Activated CD8-positive, alpha-beta T cell treated with anti-CD3 and anti-CD28 coated beads, Interleukin-2, amount 10 ng/mL, durations not matched to agents 7 days and 5 days (primary cell): ENCODE results near the gene STAT3. TPM values are rescaled to one million over a fixed set of nuclear protein-coding genes. Genes with fewer than 3 reads are reported as not detected.
"Not testable (repeated sequence)": the region's sequence is repeated elsewhere in the genome, so short reads cannot be mapped to it uniquely, and the experiment has no call there.

Experiments used
- ATAC-seq: fragments of 150-1000 bp; cut with Tn5 transposase; one replicate; pipeline ENCODE4 v1.10.0; 2021; ENCODE audit warnings: moderate library complexity
- CTCF ChIA-PET: fragments of 350-600 bp; sonication (Branson Sonifier 250); formaldehyde crosslinking; loops from one replicate; lab custom pipeline; 2021; ENCODE audit warnings: antibody characterized with exemption; lab: Charles Lee
- POLR2A ChIA-PET: fragments of 350-600 bp; sonication (Branson Sonifier 250); formaldehyde crosslinking; loops from one replicate; lab custom pipeline; 2021; ENCODE audit warnings: antibody characterized with exemption; lab: Charles Lee
- DNase-seq: peaks from one replicate; pipeline ENCODE4 v3.0.0-alpha.2; 2020
- H3K27ac Mint-ChIP-seq: one replicate; pipeline ENCODE4 v1.8.0; 2021; ENCODE audit warnings: mild to moderate bottlenecking, mixed read lengths
- H3K27me3 Mint-ChIP-seq: one replicate; pipeline ENCODE4 v1.8.0; 2021; ENCODE audit warnings: low read depth, mixed read lengths
- H3K36me3 Mint-ChIP-seq: one replicate; pipeline ENCODE4 v1.8.0; 2021; ENCODE audit warnings: low read depth, mixed read lengths
- H3K4me1 Mint-ChIP-seq: one replicate; pipeline ENCODE4 v1.8.0; 2021; ENCODE audit warnings: low read depth, mixed read lengths
- H3K4me3 Mint-ChIP-seq: one replicate; pipeline ENCODE4 v1.8.0; 2021; ENCODE audit warnings: mild to moderate bottlenecking, mixed read lengths
- H3K9me3 Mint-ChIP-seq: one replicate; pipeline ENCODE4 v1.8.0; 2022; ENCODE audit warnings: mixed read lengths; ENCODE audit not compliant: insufficient read depth
- total RNA-seq, 2 experiments: library from RNA; stranded (reverse); gene quantifications; one replicate each; pipeline ENCODE4 v1.2.3, GENCODE V29; 2021

STAT3 gene
- total RNA-seq, 2 experiments from 2014 or later, result 94.7 to 101 TPM

DNA sequence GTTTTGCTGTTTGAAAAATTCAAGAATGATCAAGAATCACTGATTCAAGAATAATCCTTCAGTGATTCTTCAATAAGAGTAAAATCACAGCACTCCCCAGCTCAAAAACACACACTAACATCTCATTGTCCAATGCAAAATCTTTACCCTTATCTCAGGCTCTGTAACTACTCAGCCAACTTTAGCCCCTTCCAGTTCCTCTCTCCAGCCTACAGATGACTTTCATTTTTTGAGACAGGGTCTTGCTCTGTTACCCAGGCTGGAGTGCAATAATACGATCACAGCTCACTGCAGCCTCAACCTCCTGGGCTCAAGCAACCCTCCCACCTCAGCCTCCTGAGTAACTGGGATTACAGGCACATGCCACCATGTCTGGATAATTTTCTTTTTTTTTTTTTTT lies 25.0 kb downstream of the STAT3 start:
- H3K27me3 Mint-ChIP-seq, result no peaks in the 10 kb centered on the region
- no peak for ATAC-seq
- H3K9me3 Mint-ChIP-seq, result no peaks in the 10 kb centered on the region
- no peak overlapping the region for H3K27ac Mint-ChIP-seq
- CTCF ChIA-PET, result interaction anchor here (1.4 kb wide), 1 partner anchor 25 kb away, joined by 8 read pairs; the partner anchor contains the start of gene STAT3
- POLR2A ChIA-PET, result interaction anchor here (0.7 kb wide), 1 partner anchor 25 kb away, joined by 3 read pairs; the partner anchor contains the start of gene STAT3
- peaks cover 73% of the 10 kb centered on the region for H3K4me1 Mint-ChIP-seq
- peaks cover 34% of the 10 kb centered on the region for H3K36me3 Mint-ChIP-seq
- no peak for DNase-seq
- H3K4me3 Mint-ChIP-seq, result no peak overlapping the region

- Mint-ChIP-seq H3K36me3 (peaks cover 34% of the 10 kb centered on the region), H3K27me3 (no peaks in the 10 kb centered on the region), H3K9me3 (no peaks in the 10 kb centered on the region), H3K27ac (peak overlapping the region; percentile 73), H3K4me1 (peaks cover 72% of the 10 kb centered on the region), H3K4me3 (no peak overlapping the region)
- DNase-seq, result no peak
- peak; percentile 5 for ATAC-seq
- POLR2A ChIA-PET, result interaction anchor here (0.7 to 1.3 kb wide), 5 partner anchors 17 to 27 kb away, joined by 3 to 4 read pairs (median 3); partner anchors contain the start of gene STAT3
- CTCF ChIA-PET, result interaction anchor here (0.7 to 2.9 kb wide), 12 partner anchors 20 to 215 kb away, joined by 3 to 9 read pairs (median 4); partner anchors contain the start of genes PSMC3IP and STAT3
Measured at GRCh38 chr17:42362245-42362961, 25.8 kb downstream of the STAT3 start.

- Mint-ChIP-seq H3K4me1 (peaks cover 70% of the 10 kb centered on the region), H3K4me3 (no peak overlapping the region), H3K36me3 (peaks cover 36% of the 10 kb centered on the region), H3K27ac (peak overlapping the region; percentile 73), H3K9me3 (no peaks in the 10 kb centered on the region), H3K27me3 (no peaks in the 10 kb centered on the region)
- ChIA-PET CTCF (interaction anchor here (0.7 to 2.9 kb wide), 12 partner anchors 20 to 216 kb away, joined by 3 to 9 read pairs (median 4); partner anchors contain the start of genes PSMC3IP and STAT3), POLR2A (interaction anchor here (0.8 to 1.3 kb wide), 6 partner anchors 17 to 36 kb away, joined by 3 to 4 read pairs (median 4); partner anchors contain the start of gene STAT3)
- DNase-seq, result peak; percentile 52
- peak; percentile 71 for ATAC-seq
Measured at GRCh38 chr17:42361781-42362186, 26.5 kb downstream of the STAT3 start.

DNA sequence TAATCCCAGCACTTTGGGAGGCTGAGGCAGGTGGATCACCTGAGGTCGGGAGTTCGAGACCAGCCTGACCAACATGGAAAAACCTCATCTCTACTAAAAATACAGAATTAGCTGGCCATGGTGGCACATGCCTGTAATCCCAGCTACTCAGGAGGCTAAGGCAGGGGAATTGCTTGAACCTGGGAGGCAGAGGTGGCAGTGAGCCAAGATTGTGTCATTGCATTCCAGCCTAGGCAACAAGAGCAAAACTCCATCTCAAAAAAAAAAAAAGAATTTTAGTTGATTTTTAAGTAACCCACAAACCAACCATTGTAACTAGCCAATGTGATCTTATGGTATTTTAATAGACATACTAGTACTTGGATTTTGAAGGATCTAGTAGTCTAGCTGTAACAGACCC lies 27.9 kb downstream of the STAT3 start:
- not testable (repeated sequence) for ATAC-seq, H3K4me3 Mint-ChIP-seq, DNase-seq, H3K27ac Mint-ChIP-seq, H3K9me3 Mint-ChIP-seq, H3K27me3 Mint-ChIP-seq
- ChIA-PET POLR2A (interaction anchor here (2.7 kb wide), 1 partner anchor 29 kb away, joined by 9 read pairs; the partner anchor contains the start of gene STAT3), CTCF (interaction anchor here (1.3 to 2.9 kb wide), 4 partner anchors 15 to 46 kb away, joined by 5 to 9 read pairs (median 5); no protein-coding TSS in a partner anchor)
- Mint-ChIP-seq H3K36me3 (peaks cover 36% of the 10 kb centered on the region), H3K4me1 (peaks cover 67% of the 10 kb centered on the region)

- Mint-ChIP-seq H3K4me3 (no peak overlapping the region), H3K27me3 (no peaks in the 10 kb centered on the region), H3K9me3 (no peaks in the 10 kb centered on the region), H3K27ac (no peak overlapping the region), H3K4me1 (peaks cover 60% of the 10 kb centered on the region), H3K36me3 (peaks cover 27% of the 10 kb centered on the region)
- POLR2A ChIA-PET, result interaction anchor here (1.2 to 2.7 kb wide), 2 partner anchors 13 to 30 kb away, joined by 5 to 9 read pairs; partner anchors contain the start of gene STAT3
- no peak for DNase-seq
- no peak for ATAC-seq
- CTCF ChIA-PET, result interaction anchor here (0.9 to 2.6 kb wide), 9 partner anchors 13 to 177 kb away, joined by 3 to 12 read pairs (median 4); partner anchors contain the start of gene NAGLU
Measured at GRCh38 chr17:42359133-42359532, 29.1 kb downstream of the STAT3 start.

- Mint-ChIP-seq H3K27ac (peak overlapping the region; percentile 37), H3K9me3 (no peaks in the 10 kb centered on the region), H3K36me3 (peaks cover 21% of the 10 kb centered on the region), H3K4me3 (no peak overlapping the region), H3K27me3 (no peaks in the 10 kb centered on the region), H3K4me1 (peaks cover 56% of the 10 kb centered on the region)
- ATAC-seq (no peak), DNase-seq (no peak)
- ChIA-PET POLR2A (interaction anchor here (1.2 to 2.7 kb wide), 2 partner anchors 12 to 31 kb away, joined by 5 to 9 read pairs; partner anchors contain the start of gene STAT3), CTCF (interaction anchor here (1.1 to 2.6 kb wide), 10 partner anchors 13 to 169 kb away, joined by 3 to 12 read pairs (median 4); partner anchors contain the start of gene STAT3)
Measured at GRCh38 chr17:42358434-42358833, 29.8 kb downstream of the STAT3 start.

DNA sequence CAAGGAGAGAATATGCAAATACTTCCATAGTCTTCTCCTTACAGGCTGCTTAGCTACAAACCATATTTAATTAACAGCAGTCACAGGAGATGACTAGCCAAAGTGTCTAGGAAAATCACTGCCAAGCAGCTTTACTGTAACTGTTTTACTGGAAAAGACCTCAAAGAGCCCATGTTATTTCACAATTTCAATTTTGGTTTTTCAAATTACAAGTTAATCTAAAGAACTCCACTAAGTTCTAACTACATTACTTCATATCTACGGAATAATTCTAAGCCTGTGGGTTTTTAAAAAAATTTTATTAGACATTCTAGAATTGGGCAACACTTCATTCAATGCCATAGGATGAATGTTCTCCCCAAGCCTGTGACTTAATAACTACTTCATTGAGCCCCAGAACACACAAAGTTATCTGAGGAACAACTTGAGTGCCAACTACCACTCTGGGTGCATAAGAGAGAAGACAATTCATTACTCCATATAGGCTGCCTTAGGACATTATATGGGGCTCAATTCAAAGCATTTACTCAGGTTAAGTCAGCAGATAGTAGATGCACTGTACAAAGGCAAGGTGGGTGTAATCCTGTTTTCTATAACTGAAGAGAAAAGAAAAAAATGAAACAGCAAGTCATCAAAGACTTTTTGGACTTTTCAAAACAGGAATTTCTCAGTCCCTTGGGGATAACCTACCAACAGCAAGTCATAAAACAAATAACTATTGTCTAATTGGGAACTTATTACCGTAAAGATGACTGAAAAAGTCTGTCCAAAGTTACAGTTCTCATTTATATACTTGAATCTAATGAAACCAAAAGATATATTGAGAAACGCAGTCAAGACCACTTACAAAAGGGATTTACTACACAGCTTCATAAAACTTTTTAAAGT lies 33.0 kb downstream of the STAT3 start:
- ChIA-PET CTCF (interaction anchor here (0.7 to 1.7 kb wide), 3 partner anchors 14 to 51 kb away, joined by 3 to 6 read pairs (median 4); no protein-coding TSS in a partner anchor), POLR2A (no interaction called here)
- no peak for DNase-seq
- no peak overlapping the region for H3K27ac Mint-ChIP-seq
- no peak overlapping the region for H3K4me3 Mint-ChIP-seq
- no peaks in the 10 kb centered on the region for H3K9me3 Mint-ChIP-seq
- H3K27me3 Mint-ChIP-seq, result no peaks in the 10 kb centered on the region
- peaks cover 34% of the 10 kb centered on the region for H3K4me1 Mint-ChIP-seq
- peaks cover 6% of the 10 kb centered on the region for H3K36me3 Mint-ChIP-seq
- no peak for ATAC-seq

DNA sequence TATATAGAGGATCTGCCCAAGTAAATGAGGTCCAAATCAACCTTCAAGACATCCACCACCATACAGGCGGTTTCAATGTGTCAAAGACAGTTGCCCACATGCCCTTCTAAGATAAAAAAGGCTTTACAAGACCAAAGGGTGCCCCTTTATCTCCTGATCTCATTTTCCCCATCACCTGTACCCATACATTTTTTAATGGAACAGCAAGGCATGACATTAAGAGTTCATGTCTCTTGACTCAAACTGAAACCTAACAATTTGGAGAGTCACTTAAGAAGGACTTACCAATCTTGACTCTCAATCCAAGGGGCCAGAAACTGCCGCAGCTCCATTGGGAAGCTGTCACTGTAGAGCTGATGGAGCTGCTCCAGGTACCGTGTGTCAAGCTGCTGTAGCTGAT lies 40.1 kb downstream of the STAT3 start:
- H3K27me3 Mint-ChIP-seq, result no peaks in the 10 kb centered on the region
- ChIA-PET POLR2A (interaction anchor here (2.3 kb wide), 1 partner anchor 41 kb away, joined by 6 read pairs; the partner anchor contains the start of gene STAT3), CTCF (interaction anchor here (1.3 to 1.5 kb wide), 2 partner anchors 11 to 26 kb away, joined by 3 to 4 read pairs; no protein-coding TSS in a partner anchor)
- peaks cover 34% of the 10 kb centered on the region for H3K4me1 Mint-ChIP-seq
- H3K36me3 Mint-ChIP-seq, result peaks cover 38% of the 10 kb centered on the region
- DNase-seq (no peak), ATAC-seq (no peak)
- H3K4me3 Mint-ChIP-seq, result no peak overlapping the region
- no peak overlapping the region for H3K27ac Mint-ChIP-seq
- H3K9me3 Mint-ChIP-seq, result no peaks in the 10 kb centered on the region

DNA sequence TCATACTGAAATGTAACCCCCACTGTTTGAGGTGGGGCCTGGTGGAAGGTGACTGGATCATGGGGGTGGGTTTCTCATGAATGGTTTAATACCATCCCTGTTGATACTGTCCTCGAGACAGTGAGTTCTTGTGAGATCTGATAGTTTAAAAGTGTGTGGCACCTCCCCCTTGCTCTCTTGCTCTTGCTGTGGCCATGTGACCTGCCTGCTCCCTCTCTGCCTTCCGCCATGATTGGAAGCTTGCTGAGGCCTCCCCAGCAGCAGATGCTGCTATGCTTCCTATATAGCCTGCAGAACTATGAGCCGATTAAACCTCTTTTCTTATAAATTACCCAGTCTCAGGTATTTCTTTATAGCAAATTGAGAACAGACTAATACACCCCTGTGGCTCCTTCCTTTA lies 40.6 kb downstream of the STAT3 start:
- no peak for ATAC-seq
- Mint-ChIP-seq H3K9me3 (no peaks in the 10 kb centered on the region), H3K4me3 (no peak overlapping the region), H3K27ac (no peak overlapping the region), H3K4me1 (peaks cover 39% of the 10 kb centered on the region), H3K36me3 (peaks cover 43% of the 10 kb centered on the region), H3K27me3 (no peaks in the 10 kb centered on the region)
- ChIA-PET POLR2A (interaction anchor here (2.3 kb wide), 1 partner anchor 41 kb away, joined by 6 read pairs; the partner anchor contains the start of gene STAT3), CTCF (interaction anchor here (1.3 kb wide), 1 partner anchor 10 kb away, joined by 4 read pairs; no protein-coding TSS in a partner anchor)
- DNase-seq, result no peak

- DNase-seq (no peak), ATAC-seq (no peak)
- ChIA-PET CTCF (no interaction called here), POLR2A (interaction anchor here (2.3 kb wide), 1 partner anchor 41 kb away, joined by 6 read pairs; the partner anchor contains the start of gene STAT3)
- Mint-ChIP-seq H3K27ac (no peak overlapping the region), H3K4me1 (peaks cover 41% of the 10 kb centered on the region), H3K9me3 (no peaks in the 10 kb centered on the region), H3K36me3 (peaks cover 47% of the 10 kb centered on the region), H3K27me3 (no peaks in the 10 kb centered on the region), H3K4me3 (no peak overlapping the region)
Measured at GRCh38 chr17:42347198-42347597, 41.0 kb downstream of the STAT3 start.
